OCI-LY1 (cell line): ENCODE data around the gene PEX7.

Experiments used
- EZH2 ChIP-seq: fragments of 200-600 bp; sonication (generic), shearing (Covaris generic); IDR thresholded peaks from 2 replicates; pipeline ENCODE4 v1.8.0; 2017; ENCODE audit warnings: borderline replicate concordance, mixed run types, mild to moderate bottlenecking, antibody characterized with exemption, low read length, moderate library complexity, mixed read lengths
- TF ChIP-seq, protein P1 (sequence below): fragments of 200-600 bp; sonication (generic), shearing (Covaris generic); IDR thresholded peaks from 2 replicates; pipeline ENCODE4 v1.5.1; 2017; ENCODE audit warnings: mild to moderate bottlenecking, antibody characterized with exemption, low read length, moderate library complexity, mixed read lengths

DNA sequence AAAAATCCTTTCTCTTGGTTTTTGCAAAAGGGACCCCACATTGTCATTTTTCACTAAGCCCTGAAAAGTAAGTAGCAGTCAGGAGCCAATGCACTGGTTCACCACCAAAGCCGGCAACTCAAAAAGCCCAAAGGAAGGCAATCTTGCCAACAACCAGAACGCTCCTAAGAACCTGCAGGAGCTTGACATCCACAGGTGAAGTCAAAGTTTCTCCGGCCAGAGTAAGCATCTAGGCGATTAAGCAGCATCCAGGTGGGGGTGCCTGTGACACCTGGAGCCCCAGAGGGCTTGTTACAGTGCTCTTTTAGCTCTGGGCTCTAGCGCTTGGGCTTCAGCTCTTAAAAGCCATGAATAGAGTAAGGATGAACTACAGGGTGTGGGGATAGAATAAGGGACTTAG lies 135.8 kb downstream of the PEX7 start:
- TF ChIP-seq, protein P1, sequence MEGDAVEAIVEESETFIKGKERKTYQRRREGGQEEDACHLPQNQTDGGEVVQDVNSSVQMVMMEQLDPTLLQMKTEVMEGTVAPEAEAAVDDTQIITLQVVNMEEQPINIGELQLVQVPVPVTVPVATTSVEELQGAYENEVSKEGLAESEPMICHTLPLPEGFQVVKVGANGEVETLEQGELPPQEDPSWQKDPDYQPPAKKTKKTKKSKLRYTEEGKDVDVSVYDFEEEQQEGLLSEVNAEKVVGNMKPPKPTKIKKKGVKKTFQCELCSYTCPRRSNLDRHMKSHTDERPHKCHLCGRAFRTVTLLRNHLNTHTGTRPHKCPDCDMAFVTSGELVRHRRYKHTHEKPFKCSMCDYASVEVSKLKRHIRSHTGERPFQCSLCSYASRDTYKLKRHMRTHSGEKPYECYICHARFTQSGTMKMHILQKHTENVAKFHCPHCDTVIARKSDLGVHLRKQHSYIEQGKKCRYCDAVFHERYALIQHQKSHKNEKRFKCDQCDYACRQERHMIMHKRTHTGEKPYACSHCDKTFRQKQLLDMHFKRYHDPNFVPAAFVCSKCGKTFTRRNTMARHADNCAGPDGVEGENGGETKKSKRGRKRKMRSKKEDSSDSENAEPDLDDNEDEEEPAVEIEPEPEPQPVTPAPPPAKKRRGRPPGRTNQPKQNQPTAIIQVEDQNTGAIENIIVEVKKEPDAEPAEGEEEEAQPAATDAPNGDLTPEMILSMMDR: no peak
- TF ChIP-seq EZH2: no peak
